ENCODE measurements around the gene MAP1LC3B. TPM values are rescaled to one million over a fixed set of nuclear protein-coding genes. Genes with fewer than 3 reads are reported as not detected.

The MAP1LC3B gene
- total RNA-seq, 4 donors from 2014 or later = 38.0 to 50.6 (median 40.7) TPM

DNA sequence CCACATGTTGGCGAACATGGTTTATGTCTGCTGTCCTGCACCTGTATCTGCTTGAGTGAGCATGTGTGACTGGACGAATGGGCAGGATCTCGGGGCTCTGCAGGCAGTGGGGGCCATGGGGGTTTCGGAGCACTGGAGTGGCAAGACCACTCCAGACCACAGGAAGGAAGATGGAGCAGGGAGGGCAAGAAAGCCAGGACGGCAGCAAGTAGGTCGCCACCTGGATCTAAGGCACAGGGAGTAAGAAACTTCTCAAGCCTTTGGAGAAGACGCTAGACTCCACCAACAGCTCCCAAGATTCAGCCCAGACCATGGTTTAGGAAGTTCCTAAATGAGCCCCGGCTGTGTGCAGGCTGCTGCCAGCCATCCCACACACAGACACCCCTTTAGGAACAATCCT, 42.1 kb upstream of the MAP1LC3B start:
- Histone ChIP-seq H3K9me3 (no peaks in the 10 kb centered on the region), H3K27ac (no peak overlapping the region), H3K27me3 (no peaks in the 10 kb centered on the region), H3K4me1 (peaks cover 0 to 16% (median 0%) of the 10 kb centered on the region in 4 donors), H3K4me3 (no peak overlapping the region), H3K36me3 (peaks cover 0 to 53% (median 0%) of the 10 kb centered on the region in 3 donors)
- DNase-seq = no peak
- TF ChIP-seq, protein P1, sequence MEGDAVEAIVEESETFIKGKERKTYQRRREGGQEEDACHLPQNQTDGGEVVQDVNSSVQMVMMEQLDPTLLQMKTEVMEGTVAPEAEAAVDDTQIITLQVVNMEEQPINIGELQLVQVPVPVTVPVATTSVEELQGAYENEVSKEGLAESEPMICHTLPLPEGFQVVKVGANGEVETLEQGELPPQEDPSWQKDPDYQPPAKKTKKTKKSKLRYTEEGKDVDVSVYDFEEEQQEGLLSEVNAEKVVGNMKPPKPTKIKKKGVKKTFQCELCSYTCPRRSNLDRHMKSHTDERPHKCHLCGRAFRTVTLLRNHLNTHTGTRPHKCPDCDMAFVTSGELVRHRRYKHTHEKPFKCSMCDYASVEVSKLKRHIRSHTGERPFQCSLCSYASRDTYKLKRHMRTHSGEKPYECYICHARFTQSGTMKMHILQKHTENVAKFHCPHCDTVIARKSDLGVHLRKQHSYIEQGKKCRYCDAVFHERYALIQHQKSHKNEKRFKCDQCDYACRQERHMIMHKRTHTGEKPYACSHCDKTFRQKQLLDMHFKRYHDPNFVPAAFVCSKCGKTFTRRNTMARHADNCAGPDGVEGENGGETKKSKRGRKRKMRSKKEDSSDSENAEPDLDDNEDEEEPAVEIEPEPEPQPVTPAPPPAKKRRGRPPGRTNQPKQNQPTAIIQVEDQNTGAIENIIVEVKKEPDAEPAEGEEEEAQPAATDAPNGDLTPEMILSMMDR (IDR thresholded peaks at IDR 0.05) = no peak
- TF ChIP-seq POLR2A (IDR thresholded peaks at IDR 0.05) = no peak

DNA sequence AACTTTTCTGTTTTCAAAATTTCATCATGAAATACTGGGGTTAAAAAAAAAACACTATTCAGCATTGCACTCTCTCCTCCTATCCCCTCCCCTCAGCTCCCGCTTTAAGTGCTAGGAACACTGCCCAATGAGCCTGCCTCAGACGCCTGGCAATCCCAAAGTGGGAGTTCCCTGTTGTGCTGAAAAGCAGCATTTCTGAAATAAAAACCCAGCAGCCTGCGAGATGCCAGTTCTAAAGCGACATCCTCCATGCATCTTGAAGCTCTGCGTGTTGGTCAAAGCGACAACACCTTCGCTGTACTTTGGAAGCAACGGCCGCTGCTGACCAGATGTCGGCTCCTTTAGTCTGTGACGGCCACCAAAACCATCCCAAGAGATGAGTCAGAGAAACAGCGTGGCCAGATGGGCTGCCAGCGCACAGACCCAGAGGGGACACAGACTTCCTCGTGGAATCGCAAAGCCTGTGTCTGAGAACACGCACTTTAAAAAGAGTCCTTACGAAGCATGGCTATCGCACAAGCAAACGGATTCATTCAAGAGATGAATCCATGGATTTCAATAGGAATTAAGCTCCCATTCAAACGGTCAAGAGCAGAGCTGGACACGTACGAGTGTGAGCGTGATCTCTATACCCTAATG, 41.3 kb upstream of the MAP1LC3B start:
- TF ChIP-seq POLR2A (IDR thresholded peaks at IDR 0.05) = no peak
- TF ChIP-seq, protein P1 (IDR thresholded peaks at IDR 0.05) = no peak

DNA sequence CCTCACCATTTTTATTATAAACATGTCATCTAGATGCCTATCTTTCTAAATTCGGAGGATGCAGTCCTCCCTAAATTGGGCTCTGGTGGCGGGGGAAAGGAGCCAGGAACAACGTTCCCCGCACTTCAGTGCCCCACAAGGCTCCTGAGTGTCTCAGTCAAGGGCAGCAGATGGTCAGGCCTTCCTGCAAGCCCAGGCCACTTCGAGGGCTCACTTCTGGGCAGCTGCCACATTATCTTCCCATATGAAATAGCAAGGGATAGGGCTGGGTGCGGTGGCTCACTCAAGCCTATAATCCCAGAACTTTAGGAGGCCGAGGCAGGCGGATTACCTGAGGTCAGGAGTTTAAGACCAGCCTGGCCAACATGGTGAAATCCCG, 40.8 kb upstream of the MAP1LC3B start:
- Histone ChIP-seq H3K4me3 (no peak overlapping the region), H3K9me3 (no peaks in the 10 kb centered on the region), H3K36me3 (peaks cover 0 to 48% (median 0%) of the 10 kb centered on the region in 3 donors), H3K27ac (no peak overlapping the region), H3K4me1 (peaks cover 0 to 5% (median 0%) of the 10 kb centered on the region in 4 donors), H3K27me3 (no peaks in the 10 kb centered on the region)
- DNase-seq = no peak
- TF ChIP-seq, protein P1 (IDR thresholded peaks at IDR 0.05) = no peak
- no peak for TF ChIP-seq POLR2A (IDR thresholded peaks at IDR 0.05)

More for the DNA sequence above, 41.3 kb upstream of the MAP1LC3B start:
- H3K4me1 ChIP-seq = peaks cover 0 to 9% (median 0%) of the 10 kb centered on the region in 4 donors
- no peaks in the 10 kb centered on the region for H3K9me3 ChIP-seq
- H3K27me3 ChIP-seq = no peaks in the 10 kb centered on the region
- peaks cover 0 to 51% (median 0%) of the 10 kb centered on the region in 3 donors for H3K36me3 ChIP-seq
- no peak overlapping the region for H3K4me3 ChIP-seq
- H3K27ac ChIP-seq = no peak overlapping the region
- DNase-seq = no peak

DNA sequence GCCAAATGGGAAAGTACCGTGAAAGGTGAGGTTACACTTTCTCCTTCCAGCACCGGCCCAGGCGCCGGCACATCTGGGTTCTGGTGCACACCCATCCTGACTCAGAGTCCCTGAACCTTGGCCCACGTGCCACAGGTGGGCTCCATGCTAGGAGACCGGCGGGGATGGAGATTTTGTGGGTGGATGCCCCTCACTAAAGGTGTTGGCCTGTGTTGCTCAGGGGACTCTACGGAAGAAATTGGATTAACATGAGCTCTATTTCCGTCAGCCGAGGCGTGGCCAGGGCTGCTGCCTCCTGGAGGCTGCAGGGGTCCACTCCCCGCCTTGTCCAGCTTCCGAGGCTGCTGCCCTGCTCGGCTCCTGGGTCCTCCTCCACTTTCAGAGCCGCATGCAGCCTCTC, 39.3 kb upstream of the MAP1LC3B start:
- no peak for DNase-seq
- peaks cover 0 to 52% (median 0%) of the 10 kb centered on the region in 3 donors for H3K36me3 ChIP-seq
- TF ChIP-seq, protein P1 (IDR thresholded peaks at IDR 0.05) = no peak
- TF ChIP-seq POLR2A (IDR thresholded peaks at IDR 0.05) = no peak

DNA sequence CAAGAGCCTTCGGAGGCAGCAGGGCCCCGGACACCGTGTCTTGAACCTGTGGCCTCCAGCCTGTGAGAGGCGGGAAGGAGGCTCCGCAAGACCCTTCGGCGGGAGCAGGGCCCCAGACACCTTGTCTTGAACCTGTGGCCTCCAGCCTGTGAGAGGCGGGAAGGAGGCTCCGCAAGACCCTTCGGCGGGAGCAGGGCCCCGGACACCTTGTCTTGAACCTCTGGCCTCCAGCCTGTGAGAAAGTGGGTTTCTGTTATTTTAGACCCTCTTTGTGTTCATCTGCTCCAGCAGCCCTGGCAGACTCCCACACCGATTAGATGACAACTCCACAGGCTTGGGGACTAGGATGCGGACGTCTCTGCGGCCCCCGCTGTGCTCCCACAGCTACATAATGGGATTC, 38.5 kb upstream of the MAP1LC3B start:
- peaks cover 0 to 54% (median 0%) of the 10 kb centered on the region in 3 donors for H3K36me3 ChIP-seq
- no peak overlapping the region for H3K27ac ChIP-seq
- H3K4me3 ChIP-seq = no peak overlapping the region
- no peaks in the 10 kb centered on the region for H3K9me3 ChIP-seq
- TF ChIP-seq, protein P1 (IDR thresholded peaks at IDR 0.05) = no peak
- no peak for TF ChIP-seq POLR2A (IDR thresholded peaks at IDR 0.05)
- H3K4me1 ChIP-seq = peaks cover 0 to 5% (median 0%) of the 10 kb centered on the region in 4 donors
- H3K27me3 ChIP-seq = no peaks in the 10 kb centered on the region
- no peak for DNase-seq

More for the DNA sequence above, 39.3 kb upstream of the MAP1LC3B start:
- Histone ChIP-seq H3K27me3 (no peaks in the 10 kb centered on the region), H3K9me3 (no peaks in the 10 kb centered on the region), H3K27ac (no peak overlapping the region), H3K4me1 (peaks cover 0 to 5% (median 0%) of the 10 kb centered on the region in 4 donors), H3K4me3 (no peak overlapping the region)

Data from Peyer's patch (tissue), 4 donors.